BLaER1 (cell line): ENCODE data around the gene NFATC2IP.
A peak's percentile ranks its signal among the peaks of the same experiment; 100 is the strongest.

ENCODE experiments used
- H3K27ac ChIP-seq: shearing (Covaris generic); formaldehyde crosslinking; 2 replicates; pipeline ENCODE4 v1.8.1; 2022
- H3K27me3 ChIP-seq: shearing (Covaris generic); formaldehyde crosslinking; 2 replicates; pipeline ENCODE4 v1.8.1; 2022
- H3K36me3 ChIP-seq: shearing (Covaris generic); formaldehyde crosslinking; 2 replicates; pipeline ENCODE4 v1.8.1; 2022
- H3K4me1 ChIP-seq: shearing (Covaris generic); formaldehyde crosslinking; 2 replicates; pipeline ENCODE4 v1.8.1; 2022
- H3K4me2 ChIP-seq: shearing (Covaris generic); formaldehyde crosslinking; 2 replicates; pipeline ENCODE4 v1.8.1; 2022
- H3K4me3 ChIP-seq: shearing (Covaris generic); formaldehyde crosslinking; 2 replicates; pipeline ENCODE4 v1.8.1; 2022
- H3K9ac ChIP-seq: shearing (Covaris generic); formaldehyde crosslinking; 2 replicates; pipeline ENCODE4 v1.8.1; 2022
- H3K9me3 ChIP-seq: shearing (Covaris generic); formaldehyde crosslinking; 2 replicates; pipeline ENCODE4 v1.8.1; 2022
- H4K20me1 ChIP-seq: shearing (Covaris generic); formaldehyde crosslinking; 2 replicates; pipeline ENCODE4 v1.8.1; 2022
- Cebpa-rat ChIP-seq: shearing (Covaris generic); IDR thresholded peaks from 2 replicates; pipeline ENCODE4 v1.8.1; 2022

The NFATC2IP gene

DNA sequence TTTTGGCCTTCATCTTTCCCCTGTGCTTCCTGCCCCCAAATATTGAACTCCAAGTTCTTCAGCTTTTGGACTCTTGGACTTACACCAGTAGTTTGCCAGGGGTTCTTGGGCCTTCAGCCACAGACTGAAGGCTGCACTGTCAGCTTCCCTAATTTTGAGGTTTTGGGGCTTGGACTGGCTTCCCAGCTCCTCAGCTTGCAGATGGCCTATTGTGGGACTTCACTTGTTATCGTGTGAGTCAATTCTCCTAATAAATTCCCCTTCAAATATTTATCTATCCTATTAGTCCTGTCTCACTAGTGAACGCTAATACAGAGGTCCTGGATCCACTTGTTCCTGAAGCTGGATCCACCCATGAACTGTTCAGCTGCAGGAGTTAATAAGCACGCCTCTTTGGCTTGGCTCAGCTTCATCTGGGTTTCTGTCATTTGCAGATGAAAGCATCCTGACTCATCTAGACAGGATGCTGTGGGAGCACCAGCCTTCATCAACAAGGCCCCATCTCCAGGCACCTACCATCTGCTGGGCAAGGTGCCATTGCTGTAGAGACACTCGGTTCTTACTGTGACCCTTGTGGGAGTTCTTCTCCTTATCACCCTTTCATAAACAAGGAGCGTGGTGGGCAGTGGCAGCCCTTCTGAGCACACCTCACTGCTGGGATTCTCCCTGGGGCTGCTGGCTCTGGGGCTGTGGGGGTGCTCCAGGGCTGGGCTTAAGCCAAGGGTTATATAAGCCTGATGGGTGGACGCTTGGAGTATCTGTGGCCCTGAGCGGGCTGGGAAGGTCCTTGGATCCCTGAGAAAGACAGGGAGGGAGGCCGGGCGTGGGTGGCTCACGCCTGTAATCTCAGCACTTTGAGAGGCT, 57.2 kb downstream of the NFATC2IP start:
- H3K27me3 ChIP-seq, result no peaks in the 10 kb centered on the region
- H3K4me1 ChIP-seq, result peaks cover 24% of the 10 kb centered on the region
- no peaks in the 10 kb centered on the region for H3K36me3 ChIP-seq
- H3K9me3 ChIP-seq, result no peaks in the 10 kb centered on the region
- H3K9ac ChIP-seq, result no peak overlapping the region
- no peak overlapping the region; the same call in 1 of the 2 replicates for H3K4me2 ChIP-seq
- no peaks in the 10 kb centered on the region for H4K20me1 ChIP-seq
- no peak for TF ChIP-seq Cebpa-rat
- no peak overlapping the region for H3K4me3 ChIP-seq
- H3K27ac ChIP-seq, result no peak overlapping the region

GRCh38 chr16:29009050-29009837, 58.5 kb downstream of the NFATC2IP start:
- H3K9me3 ChIP-seq, result no peaks in the 10 kb centered on the region
- H3K4me2 ChIP-seq, result peak overlapping the region; percentile 50
- no peaks in the 10 kb centered on the region for H3K36me3 ChIP-seq
- H3K4me3 ChIP-seq, result no peak overlapping the region
- no peaks in the 10 kb centered on the region for H3K27me3 ChIP-seq
- H4K20me1 ChIP-seq, result no peaks in the 10 kb centered on the region
- H3K27ac ChIP-seq, result 0 out of 2 replicates have a peak overlapping the region, but pooled peaks have one; percentile 30
- H3K9ac ChIP-seq, result no peak overlapping the region
- peaks cover 24% of the 10 kb centered on the region for H3K4me1 ChIP-seq
- no peak for TF ChIP-seq Cebpa-rat

DNA sequence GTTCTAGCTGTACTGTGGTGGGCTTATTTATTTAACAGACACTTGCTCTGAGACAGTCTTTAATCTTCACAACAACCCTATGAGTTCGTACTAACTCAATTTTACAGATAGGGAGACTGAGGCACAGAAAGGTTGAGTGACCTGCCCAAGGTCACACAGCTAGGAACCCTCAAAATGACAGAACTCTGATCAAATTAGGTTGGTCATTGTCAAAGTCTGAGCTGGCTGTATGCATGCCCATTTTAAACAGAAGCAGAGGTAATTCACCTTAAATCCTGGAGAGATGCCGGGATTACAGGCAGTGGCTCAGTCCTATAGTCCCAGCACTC, 59.1 kb downstream of the NFATC2IP start:
- H3K27ac ChIP-seq, result 0 out of 2 replicates have a peak overlapping the region, but pooled peaks have one; percentile 30
- no peak for TF ChIP-seq Cebpa-rat
- H4K20me1 ChIP-seq, result no peaks in the 10 kb centered on the region
- H3K4me2 ChIP-seq, result no peak overlapping the region
- H3K9ac ChIP-seq, result no peak overlapping the region
- no peaks in the 10 kb centered on the region for H3K9me3 ChIP-seq
- H3K4me3 ChIP-seq, result no peak overlapping the region
- no peaks in the 10 kb centered on the region for H3K27me3 ChIP-seq
- H3K36me3 ChIP-seq, result no peaks in the 10 kb centered on the region
- peaks cover 24% of the 10 kb centered on the region for H3K4me1 ChIP-seq

DNA sequence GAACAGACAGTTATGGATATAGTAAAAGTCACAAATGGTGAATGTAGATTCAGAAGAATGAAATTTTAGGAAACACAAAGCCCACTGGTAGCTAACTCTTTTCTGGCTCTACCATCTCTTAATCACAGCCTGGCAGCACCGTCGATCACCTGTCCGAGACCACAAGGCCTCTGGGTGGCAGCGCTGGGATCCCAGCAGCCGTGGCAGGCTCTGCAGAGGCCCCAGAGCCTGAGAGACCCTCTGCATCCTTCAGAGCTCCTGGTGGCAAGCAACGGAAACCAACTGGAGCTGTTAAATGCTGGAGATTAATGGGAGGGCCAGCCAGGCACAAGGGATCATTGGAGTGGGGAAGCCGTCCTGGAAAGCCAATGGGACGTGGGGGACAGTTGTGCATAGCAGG, 60.4 kb downstream of the NFATC2IP start:
- Histone ChIP-seq H3K36me3 (no peaks in the 10 kb centered on the region), H4K20me1 (no peaks in the 10 kb centered on the region), H3K4me1 (peaks cover 24% of the 10 kb centered on the region), H3K4me3 (no peak overlapping the region), H3K27ac (no peak overlapping the region), H3K4me2 (no peak overlapping the region), H3K27me3 (no peaks in the 10 kb centered on the region), H3K9me3 (no peaks in the 10 kb centered on the region), H3K9ac (no peak overlapping the region)
- TF ChIP-seq Cebpa-rat, result no peak

DNA sequence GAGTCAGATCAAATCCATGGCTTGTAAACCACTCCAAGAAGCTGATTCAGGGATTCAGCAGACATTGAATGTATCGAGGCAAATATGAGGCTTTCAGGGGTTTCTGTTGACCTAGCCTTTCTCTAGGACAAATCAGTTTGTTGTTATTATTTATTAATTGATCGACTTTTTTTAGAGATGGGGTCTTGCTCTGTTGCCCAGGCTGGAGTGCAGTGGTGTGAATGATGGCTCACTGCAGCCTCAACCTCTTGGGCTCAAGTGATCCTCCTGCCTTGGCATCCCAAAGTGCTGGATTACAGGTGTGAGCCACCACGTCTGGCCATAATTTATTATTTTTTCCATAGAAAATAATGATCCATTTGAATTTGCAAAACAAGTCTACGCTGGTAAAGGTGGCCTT, 61.1 kb downstream of the NFATC2IP start:
- Histone ChIP-seq H4K20me1 (no peaks in the 10 kb centered on the region), H3K4me2 (no peak overlapping the region), H3K9ac (no peak overlapping the region), H3K36me3 (no peaks in the 10 kb centered on the region), H3K9me3 (no peaks in the 10 kb centered on the region), H3K4me1 (peaks cover 24% of the 10 kb centered on the region), H3K4me3 (no peak overlapping the region), H3K27ac (no peak overlapping the region), H3K27me3 (no peaks in the 10 kb centered on the region)
- no peak for TF ChIP-seq Cebpa-rat

DNA sequence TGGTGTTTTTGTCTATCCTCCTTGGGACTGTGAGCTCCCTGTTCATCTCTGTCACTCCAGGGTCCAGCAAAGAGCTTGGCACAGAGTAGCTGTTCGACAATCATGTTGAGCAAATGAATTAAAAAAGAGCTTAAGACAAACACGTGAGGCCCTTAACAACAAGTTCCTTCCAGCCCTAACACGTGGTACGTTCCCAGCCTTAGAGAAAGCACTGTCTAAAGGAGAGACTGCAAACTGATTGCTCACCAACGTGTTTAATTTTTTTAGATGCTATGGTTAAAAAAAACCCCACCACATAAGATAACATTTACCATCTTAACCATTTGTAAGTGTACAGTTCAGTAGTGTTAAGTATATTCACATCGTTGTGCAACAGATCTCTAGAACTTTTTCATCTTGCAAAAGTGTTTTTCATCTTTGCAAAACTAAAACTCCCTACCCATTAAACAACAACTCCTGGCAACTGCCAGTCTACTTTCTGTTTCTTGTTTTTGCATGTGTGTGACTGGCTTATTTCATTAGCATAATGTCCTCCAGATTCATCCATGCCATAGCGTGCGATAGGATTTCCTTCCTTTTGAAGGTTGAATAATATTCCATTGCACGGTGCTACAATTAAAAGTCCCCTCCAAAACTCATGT, 62.3 kb downstream of the NFATC2IP start:
- Histone ChIP-seq H3K9me3 (no peaks in the 10 kb centered on the region), H3K4me2 (no peak overlapping the region), H3K4me3 (no peak overlapping the region), H3K9ac (no peak overlapping the region), H4K20me1 (no peaks in the 10 kb centered on the region), H3K4me1 (peaks cover 15% of the 10 kb centered on the region), H3K27ac (no peak overlapping the region), H3K27me3 (no peaks in the 10 kb centered on the region), H3K36me3 (no peaks in the 10 kb centered on the region)
- no peak for TF ChIP-seq Cebpa-rat

GRCh38 chr16:29014561-29015069, 63.9 kb downstream of the NFATC2IP start:
- H3K36me3 ChIP-seq, result no peaks in the 10 kb centered on the region
- H3K9ac ChIP-seq, result no peak overlapping the region
- H3K27me3 ChIP-seq, result no peaks in the 10 kb centered on the region
- no peak overlapping the region for H3K27ac ChIP-seq
- TF ChIP-seq Cebpa-rat, result no peak
- no peaks in the 10 kb centered on the region for H3K9me3 ChIP-seq
- no peak overlapping the region for H3K4me2 ChIP-seq
- H3K4me3 ChIP-seq, result no peak overlapping the region
- no peaks in the 10 kb centered on the region for H4K20me1 ChIP-seq
- peaks cover 14% of the 10 kb centered on the region for H3K4me1 ChIP-seq
